Measurements from ENCODE around the gene RSBN1.
"Not testable (repeated sequence)": the region's sequence is repeated elsewhere in the genome, so short reads cannot be mapped to it uniquely, and the experiment has no call there.

RSBN1 gene

GRCh38 chr1:113742515-113742914 is 69.8 kb downstream of the RSBN1 start:
- no peak for DNase-seq

DNA sequence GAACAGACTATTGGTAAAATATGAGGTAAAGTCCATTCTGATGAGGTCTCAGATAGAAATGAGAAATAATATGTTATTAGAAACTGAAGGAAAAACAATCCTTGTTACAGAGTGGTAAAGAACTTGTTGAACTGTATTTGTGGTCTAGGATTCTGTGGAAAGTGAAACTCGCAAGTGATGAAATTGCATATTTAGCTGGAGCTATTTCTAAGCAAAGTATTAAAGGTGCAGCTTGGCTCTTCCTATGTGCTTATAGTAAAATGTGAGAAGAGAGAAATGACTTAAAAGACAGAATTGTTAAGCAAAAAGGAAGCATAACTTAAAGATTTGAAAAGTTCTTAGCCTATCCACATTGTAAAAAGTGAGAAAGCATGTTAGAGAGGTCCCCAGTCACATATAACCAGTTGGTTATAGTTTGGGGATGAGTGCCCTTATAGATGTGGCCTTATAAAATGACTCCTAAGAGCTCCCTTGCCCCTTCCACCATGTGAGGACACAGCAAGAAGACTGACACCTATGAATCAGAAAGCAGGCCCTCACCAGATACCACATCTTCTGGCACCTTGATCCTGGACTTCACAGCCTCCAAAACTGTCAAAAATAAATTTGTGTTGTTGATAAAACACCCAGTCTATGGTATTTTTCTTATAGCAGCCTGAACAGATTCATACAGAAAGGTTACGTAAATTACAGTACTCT is 77.8 kb downstream of the RSBN1 start:
- no peak for DNase-seq

- no peak for DNase-seq
Measured at GRCh38 chr1:113732802-113733201, 79.5 kb downstream of the RSBN1 start.

DNA sequence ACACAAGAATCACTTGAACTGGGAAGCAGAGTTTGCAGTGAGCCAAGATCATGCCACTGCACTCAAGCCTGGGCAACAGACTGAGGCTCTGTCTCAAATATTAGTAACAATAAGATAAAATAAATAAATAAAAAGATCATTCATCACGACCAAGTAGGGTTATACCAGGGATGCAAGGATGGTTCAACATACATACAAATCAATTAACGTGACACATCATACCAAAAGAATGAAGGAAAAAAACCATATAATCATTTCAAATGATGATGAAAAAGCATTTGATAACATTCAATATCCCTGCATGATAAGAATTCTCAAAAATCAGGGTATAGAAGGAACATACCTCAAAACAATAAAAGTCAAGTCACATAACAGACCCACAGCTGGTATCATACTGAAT is 91.3 kb downstream of the RSBN1 start:
- DNase-seq: no peak

DNA sequence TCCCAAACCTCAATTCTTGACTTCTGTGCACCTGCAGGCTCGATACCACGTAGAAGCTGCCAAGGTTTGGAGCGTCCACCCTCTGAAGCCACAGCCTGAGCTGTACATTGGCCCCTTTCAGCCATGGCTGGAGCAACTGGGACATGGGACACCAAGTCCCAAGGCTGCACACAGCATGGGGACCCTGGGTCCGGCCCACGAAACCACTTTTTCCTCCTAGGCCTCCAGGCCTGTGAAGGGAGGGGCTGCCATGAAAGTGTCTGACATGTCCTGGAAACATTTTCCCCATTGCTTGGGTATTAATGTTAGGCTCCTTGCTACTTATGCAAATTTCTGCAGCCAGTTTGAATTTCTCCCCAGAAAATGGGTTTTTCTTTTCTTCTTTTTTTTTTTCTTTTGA is 93.7 kb downstream of the RSBN1 start:
- not testable (repeated sequence) for DNase-seq

DNA sequence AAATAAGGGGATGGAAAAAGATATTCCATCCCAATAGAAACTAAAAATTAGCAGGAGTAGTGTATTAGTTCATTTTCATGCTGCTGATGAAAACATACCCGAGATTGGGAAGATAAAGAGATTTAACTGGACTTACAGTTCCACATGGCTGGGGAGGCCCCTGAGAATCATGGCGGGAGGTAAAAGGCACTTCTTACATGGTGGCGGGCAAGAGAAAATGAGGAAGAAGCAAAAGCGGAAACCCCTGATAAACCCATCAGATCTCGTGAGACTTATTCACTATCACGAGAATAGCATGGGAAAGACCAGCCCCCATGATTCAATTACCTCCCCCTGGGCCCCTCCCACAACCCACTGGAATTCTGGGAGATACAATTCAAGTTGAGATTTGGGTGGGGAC is 94.8 kb downstream of the RSBN1 start:
- DNase-seq: not testable (repeated sequence)

GRCh38 chr1:113714606-113715269 is 97.5 kb downstream of the RSBN1 start:
- DNase-seq: no peak

Measured in suppressor macrophage (primary cell).